ENCODE data around the gene GFRA1.

GFRA1 gene

GRCh38 chr10:116183733-116184511 is 89.1 kb downstream of the GFRA1 start:
- TF ChIP-seq CTCF (conservative IDR thresholded peaks at IDR 0.05; ENCODE audit: control insufficient read depth, insufficient read depth, low read depth, low read length), result no peak
- peak; percentile 7 for DNase-seq (ENCODE audit: low read depth)
- H3K4me3 ChIP-seq (ENCODE audit: control insufficient read depth, low read depth, low read length), result no peak overlapping the region

GRCh38 chr10:116182426-116182825 is 90.6 kb downstream of the GFRA1 start:
- no peak overlapping the region for H3K4me3 ChIP-seq (ENCODE audit: control insufficient read depth, low read depth, low read length)
- no peak for TF ChIP-seq CTCF (conservative IDR thresholded peaks at IDR 0.05; ENCODE audit: control insufficient read depth, insufficient read depth, low read depth, low read length)
- no peak for DNase-seq (ENCODE audit: low read depth)

GRCh38 chr10:116178086-116178605 is 94.9 kb downstream of the GFRA1 start:
- no peak overlapping the region for H3K4me3 ChIP-seq (ENCODE audit: control insufficient read depth, low read depth, low read length)
- no peak for TF ChIP-seq CTCF (conservative IDR thresholded peaks at IDR 0.05; ENCODE audit: control insufficient read depth, insufficient read depth, low read depth, low read length)

GRCh38 chr10:116175231-116175630 is 97.8 kb downstream of the GFRA1 start:
- H3K4me3 ChIP-seq (ENCODE audit: control insufficient read depth, low read depth, low read length), result no peak overlapping the region
- DNase-seq (ENCODE audit: low read depth), result no peak
- TF ChIP-seq CTCF (conservative IDR thresholded peaks at IDR 0.05; ENCODE audit: control insufficient read depth, insufficient read depth, low read depth, low read length), result no peak

More at GRCh38 chr10:116178086-116178605, 94.9 kb downstream of the GFRA1 start:
- DNase-seq (ENCODE audit: low read depth), result no peak

GRCh38 chr10:116171505-116171904 is 101.5 kb downstream of the GFRA1 start:
- TF ChIP-seq CTCF (conservative IDR thresholded peaks at IDR 0.05; ENCODE audit: control insufficient read depth, insufficient read depth, low read depth, low read length), result no peak
- H3K4me3 ChIP-seq (ENCODE audit: control insufficient read depth, low read depth, low read length), result no peak overlapping the region
- DNase-seq (ENCODE audit: low read depth), result no peak

GRCh38 chr10:116170815-116171250 is 102.2 kb downstream of the GFRA1 start:
- no peak overlapping the region for H3K4me3 ChIP-seq (ENCODE audit: control insufficient read depth, low read depth, low read length)

More at GRCh38 chr10:116170815-116171250, 102.2 kb downstream of the GFRA1 start:
- no peak for TF ChIP-seq CTCF (conservative IDR thresholded peaks at IDR 0.05; ENCODE audit: control insufficient read depth, insufficient read depth, low read depth, low read length)
- DNase-seq (ENCODE audit: low read depth), result peak; percentile 70
